AG09319 (cell line): ENCODE results near the gene CROCC2.

ENCODE experiments used
- DNase-seq: peaks from one replicate; pipeline ENCODE4 v3.0.0-alpha.2; 2010; ENCODE audit warnings: low read depth; ENCODE audit errors: extremely low read depth
- CTCF ChIP-seq: IDR thresholded peaks from 2 replicates; pipeline ENCODE4 v1.5.1; 2011; ENCODE audit warnings: low read depth, mild to moderate bottlenecking, inconsistent platforms, low read length, moderate library complexity

Gene CROCC2

GRCh38 chr2:240960309-240960970 lies 54.3 kb downstream of the CROCC2 start:
- DNase-seq = peak; percentile 38
- TF ChIP-seq CTCF = no peak

DNA sequence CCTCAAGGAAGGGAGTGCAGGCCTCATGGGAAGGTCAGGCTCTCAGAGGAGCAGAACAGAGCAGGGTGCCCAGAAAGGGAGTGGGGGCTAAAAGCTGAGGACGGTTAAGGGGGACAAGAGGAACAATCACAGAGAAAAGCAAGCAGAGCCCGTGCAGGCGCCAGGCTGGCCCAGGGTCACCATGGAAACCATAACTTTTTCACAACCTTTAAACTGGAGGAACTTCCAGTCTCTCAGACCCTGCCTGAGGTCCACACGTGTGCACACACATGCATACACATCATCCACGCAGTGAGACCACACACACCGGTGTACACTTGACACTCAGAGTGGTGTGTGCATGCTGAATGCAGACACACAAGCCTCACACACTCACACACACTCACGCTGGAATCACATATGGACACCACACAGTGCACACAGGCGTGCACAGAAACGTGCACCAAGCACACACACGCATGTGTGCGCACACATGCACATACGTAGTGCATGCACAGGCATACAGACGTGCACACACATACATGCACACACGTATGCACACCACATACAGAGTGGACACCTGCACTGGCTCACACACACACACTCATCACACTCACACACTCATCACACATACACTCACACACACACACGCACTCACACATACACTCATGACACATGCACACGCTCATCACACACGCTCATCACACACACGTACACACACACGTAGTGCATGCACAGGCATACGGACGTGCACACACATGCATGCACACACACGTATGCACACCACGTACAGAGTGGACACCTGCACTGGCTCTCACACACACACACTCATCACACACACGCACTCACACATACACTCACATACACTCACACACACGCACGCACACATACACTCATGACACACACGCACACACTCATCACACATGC lies 55.1 kb downstream of the CROCC2 start:
- TF ChIP-seq CTCF = no peak
- DNase-seq = no peak

DNA sequence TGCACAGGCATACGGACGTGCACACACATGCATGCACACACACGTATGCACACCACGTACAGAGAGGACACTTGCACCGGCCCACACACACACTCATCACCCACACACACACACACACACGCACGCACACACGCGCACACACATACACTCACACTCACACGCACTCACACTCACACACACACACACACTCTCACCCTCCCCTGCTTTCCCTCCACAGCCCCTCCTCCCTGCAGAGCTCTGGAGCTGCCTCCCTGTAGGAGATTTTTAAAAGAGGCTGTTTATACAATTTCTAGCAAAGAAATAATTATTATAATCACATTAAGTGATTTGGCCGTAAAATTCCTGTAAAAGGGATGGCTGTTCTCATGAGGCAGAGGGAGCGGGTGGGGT lies 55.8 kb downstream of the CROCC2 start:
- no peak for DNase-seq

GRCh38 chr2:240962300-240963064 lies 56.3 kb downstream of the CROCC2 start:
- DNase-seq = no peak
- no peak for TF ChIP-seq CTCF

More for the DNA sequence above, 55.8 kb downstream of the CROCC2 start:
- TF ChIP-seq CTCF = no peak

- TF ChIP-seq CTCF = no peak
- DNase-seq = no peak
Measured at GRCh38 chr2:240963065-240963867, 57.1 kb downstream of the CROCC2 start.

DNA sequence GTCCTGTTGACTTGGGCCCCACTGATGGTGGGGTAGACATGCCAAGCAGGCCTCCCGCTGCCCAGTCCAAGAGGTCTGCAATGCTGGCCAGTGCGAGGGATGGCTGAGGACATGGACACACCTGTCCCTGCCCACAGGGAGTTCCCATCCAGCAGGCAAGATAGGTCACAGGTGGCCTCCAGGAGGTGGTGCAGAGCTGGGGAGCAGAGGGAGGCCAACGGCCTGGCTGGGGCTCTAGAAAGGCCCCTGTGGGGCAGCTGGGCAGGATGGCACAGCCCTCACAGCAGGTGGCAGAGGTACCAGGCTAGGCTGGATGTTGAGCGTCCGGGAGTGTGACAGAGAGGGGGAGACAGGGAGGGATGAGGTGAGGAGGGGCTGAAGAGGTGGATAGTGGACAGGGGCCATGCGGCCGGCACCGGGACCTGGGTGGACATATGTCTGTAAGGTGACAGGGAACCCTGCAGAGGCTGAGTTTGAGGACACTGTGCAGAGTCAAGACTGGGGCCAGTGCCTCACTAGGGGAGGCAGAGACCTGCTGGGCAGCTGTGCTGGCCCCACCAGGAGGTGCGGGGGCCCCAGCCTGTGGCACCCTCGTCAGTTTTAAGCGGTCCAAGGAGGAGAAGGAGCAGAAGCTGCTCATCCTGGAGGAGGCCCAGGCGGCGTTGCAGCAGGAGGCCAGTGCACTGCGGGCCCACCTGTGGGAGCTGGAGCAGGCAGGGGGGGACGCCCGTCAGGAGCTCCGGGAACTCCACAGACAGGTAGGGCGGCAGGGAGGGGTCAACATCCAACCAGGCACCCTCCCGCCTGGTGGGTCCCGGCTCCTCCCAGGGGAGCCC lies 58.0 kb downstream of the CROCC2 start:
- DNase-seq = no peak
- no peak for TF ChIP-seq CTCF
